Neural progenitor cell (in vitro differentiated cells): Measurements from ENCODE around the gene DYNLRB1.

Experiments used
- CTCF ChIP-seq: fragments of 200-600 bp; sonication (generic); IDR thresholded peaks from 2 replicates; pipeline ENCODE4 v1.5.1; 2017; ENCODE audit warnings: antibody characterized with exemption, mild to moderate bottlenecking
- EZH2 ChIP-seq: fragments of 200-600 bp; sonication (generic); IDR thresholded peaks from 2 replicates; pipeline ENCODE4 v1.6.1; 2017; ENCODE audit warnings: antibody characterized with exemption, mild to moderate bottlenecking, moderate library complexity
- EZH2phosphoT487 ChIP-seq: fragments of 200-600 bp; sonication (generic); IDR thresholded peaks from 2 replicates; pipeline ENCODE4 v1.6.1; 2017; ENCODE audit warnings: antibody characterized with exemption

- peak; percentile 56 for TF ChIP-seq CTCF
- TF ChIP-seq EZH2, result no peak
- TF ChIP-seq EZH2phosphoT487, result no peak
Measured at GRCh38 chr20:34473262-34473883, 42.8 kb upstream of the DYNLRB1 start.
